GM23338 (cell line): Measurements from ENCODE around the gene TIPRL.

Experiments
- CREB1 ChIP-seq: fragments of 250-450 bp; sonication (Bioruptor Pico); IDR thresholded peaks from 2 replicates; pipeline ENCODE4 v1.5.0; 2020; ENCODE audit warnings: low read depth, mild to moderate bottlenecking, moderate library complexity
- CTCF ChIP-seq, 2 experiments: fragments of 200-600 bp in 1 of 2; sonication (generic) in 1 of 2; conservative IDR thresholded peaks; 2 replicates each; pipeline versions ENCODE4 v1.5.1 to v1.6.1; 2016 to 2017; ENCODE audit warnings: antibody characterized with exemption in 2 of 2, low read depth in 2 of 2, mild to moderate bottlenecking in 2 of 2, moderate library complexity in 1 of 2
- ETS1 ChIP-seq: IDR thresholded peaks from 2 replicates; pipeline ENCODE4 v1.6.1; 2016; ENCODE audit warnings: antibody characterized with exemption
- EZH2 ChIP-seq: fragments of 200-600 bp; sonication (generic); IDR thresholded peaks from one replicate; pipeline ENCODE4 v1.8.0; 2017; ENCODE audit warnings: antibody characterized with exemption, mild to moderate bottlenecking, low read depth; ENCODE audit not compliant: unreplicated experiment
- EZH2phosphoT487 ChIP-seq: fragments of 200-600 bp; sonication (generic); IDR thresholded peaks from one replicate; pipeline ENCODE4 v1.8.1; 2018; ENCODE audit warnings: antibody characterized with exemption; ENCODE audit not compliant: unreplicated experiment
- JUNB ChIP-seq: IDR thresholded peaks from one replicate; pipeline ENCODE4 v1.6.1; 2016; ENCODE audit warnings: antibody characterized with exemption; ENCODE audit not compliant: unreplicated experiment
- NANOG ChIP-seq: IDR thresholded peaks from 2 replicates; pipeline ENCODE4 v1.6.1; 2016; ENCODE audit warnings: antibody characterized with exemption, borderline replicate concordance
- POLR2AphosphoS5 ChIP-seq: IDR thresholded peaks from 2 replicates; pipeline ENCODE4 v1.6.1; 2016; ENCODE audit warnings: antibody characterized with exemption, low read depth
- REST ChIP-seq: IDR thresholded peaks from one replicate; pipeline ENCODE4 v1.6.1; 2018; ENCODE audit warnings: antibody characterized with exemption; ENCODE audit not compliant: unreplicated experiment
- ZNF331 ChIP-seq: fragments of 250-450 bp; sonication (Bioruptor Pico); IDR thresholded peaks from 2 replicates; pipeline ENCODE4 v1.5.0; 2020; ENCODE audit warnings: low read depth, mild to moderate bottlenecking, moderate library complexity

- TF ChIP-seq CTCF (conservative IDR thresholded peaks at IDR 0.05; ENCODE audit: low read depth in 2 of 2) = no peak
- no peak for TF ChIP-seq POLR2AphosphoS5
- no peak for TF ChIP-seq EZH2phosphoT487
- TF ChIP-seq REST = no peak
- TF ChIP-seq ZNF331 (CRISPR knock-in tag) = no peak
- no peak for TF ChIP-seq ETS1
- TF ChIP-seq JUNB = no peak
- TF ChIP-seq EZH2 = no peak
- no peak for TF ChIP-seq CREB1
- TF ChIP-seq NANOG = no peak
Observed at GRCh38 chr1:168229893-168230292, 51.1 kb downstream of the TIPRL start.
